ENCODE results near the gene PPP1R37.

PPP1R37 gene

GRCh38 chr19:45082170-45082569 lies 10.8 kb upstream of the PPP1R37 start:
- H3K27ac ChIP-seq (ENCODE audit: low read depth, low read length), result no peak overlapping the region
- H3K9ac ChIP-seq (ENCODE audit: low read depth, low read length), result no peak overlapping the region
- no peak overlapping the region for H3K4me3 ChIP-seq (ENCODE audit: low read depth, low read length)
- H3K9me3 ChIP-seq (ENCODE audit: control insufficient read depth, insufficient read depth, low read length), result no peaks in the 10 kb centered on the region
- H3K36me3 ChIP-seq (ENCODE audit: control insufficient read depth, insufficient read depth, low read length), result peaks cover 24% of the 10 kb centered on the region
- H3K4me1 ChIP-seq (ENCODE audit: control insufficient read depth, insufficient read depth, low read length), result peaks cover 28% of the 10 kb centered on the region
- H3K27me3 ChIP-seq (ENCODE audit: control insufficient read depth, insufficient read depth, low read length), result no peaks in the 10 kb centered on the region

DNA sequence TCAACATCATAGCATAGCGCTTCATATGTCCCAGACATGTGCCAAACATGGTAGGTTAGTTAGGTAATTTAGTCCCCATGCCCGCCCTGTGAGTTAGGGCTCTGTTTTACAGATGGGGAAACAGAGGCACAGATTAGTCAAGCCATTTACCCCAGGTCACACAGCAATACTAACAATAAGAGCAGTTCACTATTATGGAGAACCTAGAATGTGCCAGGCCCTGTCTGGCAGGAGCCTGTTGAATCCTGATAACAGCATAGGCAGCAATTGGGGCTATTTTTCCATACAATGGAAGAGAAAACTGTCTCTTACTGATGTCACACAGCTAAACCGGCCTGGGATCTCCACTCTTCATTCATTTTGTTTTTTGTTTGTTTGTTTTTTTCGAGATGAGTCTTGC lies 6.5 kb upstream of the PPP1R37 start:
- no peaks in the 10 kb centered on the region for H3K27me3 ChIP-seq (ENCODE audit: control insufficient read depth, insufficient read depth, low read length)
- H3K9ac ChIP-seq (ENCODE audit: low read depth, low read length), result no peak overlapping the region
- no peak overlapping the region for H3K27ac ChIP-seq (ENCODE audit: low read depth, low read length)
- H3K4me3 ChIP-seq (ENCODE audit: low read depth, low read length), result no peak overlapping the region
- H3K9me3 ChIP-seq (ENCODE audit: control insufficient read depth, insufficient read depth, low read length), result no peaks in the 10 kb centered on the region
- peaks cover 7% of the 10 kb centered on the region for H3K4me1 ChIP-seq (ENCODE audit: control insufficient read depth, insufficient read depth, low read length)
- H3K36me3 ChIP-seq (ENCODE audit: control insufficient read depth, insufficient read depth, low read length), result peaks cover 41% of the 10 kb centered on the region

- Histone ChIP-seq H3K4me3 (ENCODE audit: low read depth, low read length) (no peak overlapping the region), H3K4me1 (ENCODE audit: control insufficient read depth, insufficient read depth, low read length) (peaks cover 7% of the 10 kb centered on the region), H3K27me3 (ENCODE audit: control insufficient read depth, insufficient read depth, low read length) (no peaks in the 10 kb centered on the region), H3K27ac (ENCODE audit: low read depth, low read length) (no peak overlapping the region), H3K36me3 (ENCODE audit: control insufficient read depth, insufficient read depth, low read length) (peaks cover 31% of the 10 kb centered on the region), H3K9me3 (ENCODE audit: control insufficient read depth, insufficient read depth, low read length) (no peaks in the 10 kb centered on the region), H3K9ac (ENCODE audit: low read depth, low read length) (no peak overlapping the region)
Measured at GRCh38 chr19:45087531-45087930, 5.4 kb upstream of the PPP1R37 start.

DNA sequence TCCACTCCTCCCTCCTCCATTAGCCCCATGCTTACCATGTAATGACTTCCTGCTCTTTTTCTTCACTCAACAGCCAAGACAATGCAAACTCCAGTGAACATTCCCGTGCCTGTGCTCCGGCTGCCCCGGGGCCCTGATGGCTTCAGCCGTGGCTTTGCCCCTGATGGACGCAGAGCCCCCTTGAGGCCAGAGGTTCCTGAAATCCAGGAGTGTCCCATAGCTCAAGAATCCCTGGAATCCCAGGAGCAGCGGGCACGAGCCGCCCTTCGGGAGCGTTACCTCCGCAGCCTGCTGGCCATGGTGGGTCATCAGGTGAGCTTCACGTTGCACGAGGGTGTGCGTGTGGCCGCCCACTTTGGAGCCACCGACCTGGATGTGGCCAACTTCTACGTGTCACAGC lies 2.9 kb upstream of the PPP1R37 start:
- no peak overlapping the region for H3K9ac ChIP-seq (ENCODE audit: low read depth, low read length)
- H3K27me3 ChIP-seq (ENCODE audit: control insufficient read depth, insufficient read depth, low read length), result no peaks in the 10 kb centered on the region
- no peak overlapping the region for H3K4me3 ChIP-seq (ENCODE audit: low read depth, low read length)
- peaks cover 7% of the 10 kb centered on the region for H3K4me1 ChIP-seq (ENCODE audit: control insufficient read depth, insufficient read depth, low read length)
- H3K27ac ChIP-seq (ENCODE audit: low read depth, low read length), result no peak overlapping the region
- H3K36me3 ChIP-seq (ENCODE audit: control insufficient read depth, insufficient read depth, low read length), result peaks cover 29% of the 10 kb centered on the region
- H3K9me3 ChIP-seq (ENCODE audit: control insufficient read depth, insufficient read depth, low read length), result no peaks in the 10 kb centered on the region

GRCh38 chr19:45090606-45091005 lies 2.4 kb upstream of the PPP1R37 start:
- Histone ChIP-seq H3K9me3 (ENCODE audit: control insufficient read depth, insufficient read depth, low read length) (no peaks in the 10 kb centered on the region), H3K4me1 (ENCODE audit: control insufficient read depth, insufficient read depth, low read length) (peaks cover 7% of the 10 kb centered on the region), H3K36me3 (ENCODE audit: control insufficient read depth, insufficient read depth, low read length) (peaks cover 24% of the 10 kb centered on the region), H3K27me3 (ENCODE audit: control insufficient read depth, insufficient read depth, low read length) (no peaks in the 10 kb centered on the region), H3K9ac (ENCODE audit: low read depth, low read length) (no peak overlapping the region), H3K27ac (ENCODE audit: low read depth, low read length) (peak overlapping the region; percentile 78), H3K4me3 (ENCODE audit: low read depth, low read length) (peak overlapping the region; percentile 58; the same call in 1 of the 2 replicates)

- H3K4me3 ChIP-seq (ENCODE audit: low read depth, low read length), result peak overlapping the region; percentile 80
- no peaks in the 10 kb centered on the region for H3K9me3 ChIP-seq (ENCODE audit: control insufficient read depth, insufficient read depth, low read length)
- H3K4me1 ChIP-seq (ENCODE audit: control insufficient read depth, insufficient read depth, low read length), result peaks cover 7% of the 10 kb centered on the region
- H3K36me3 ChIP-seq (ENCODE audit: control insufficient read depth, insufficient read depth, low read length), result peaks cover 26% of the 10 kb centered on the region
- H3K27me3 ChIP-seq (ENCODE audit: control insufficient read depth, insufficient read depth, low read length), result no peaks in the 10 kb centered on the region
- H3K27ac ChIP-seq (ENCODE audit: low read depth, low read length), result peak overlapping the region; percentile 98
- H3K9ac ChIP-seq (ENCODE audit: low read depth, low read length), result peak overlapping the region; percentile 58
Measured at GRCh38 chr19:45091031-45091923, 1.7 kb upstream of the PPP1R37 start.

GRCh38 chr19:45094137-45094536 lies 1.2 kb downstream of the PPP1R37 start:
- H3K9me3 ChIP-seq (ENCODE audit: control insufficient read depth, insufficient read depth, low read length), result no peaks in the 10 kb centered on the region
- H3K9ac ChIP-seq (ENCODE audit: low read depth, low read length), result no peak overlapping the region
- H3K36me3 ChIP-seq (ENCODE audit: control insufficient read depth, insufficient read depth, low read length), result peaks cover 13% of the 10 kb centered on the region
- no peak overlapping the region for H3K27ac ChIP-seq (ENCODE audit: low read depth, low read length)
- no peaks in the 10 kb centered on the region for H3K27me3 ChIP-seq (ENCODE audit: control insufficient read depth, insufficient read depth, low read length)
- H3K4me1 ChIP-seq (ENCODE audit: control insufficient read depth, insufficient read depth, low read length), result peaks cover 22% of the 10 kb centered on the region
- H3K4me3 ChIP-seq (ENCODE audit: low read depth, low read length), result peak overlapping the region; percentile 80

DNA sequence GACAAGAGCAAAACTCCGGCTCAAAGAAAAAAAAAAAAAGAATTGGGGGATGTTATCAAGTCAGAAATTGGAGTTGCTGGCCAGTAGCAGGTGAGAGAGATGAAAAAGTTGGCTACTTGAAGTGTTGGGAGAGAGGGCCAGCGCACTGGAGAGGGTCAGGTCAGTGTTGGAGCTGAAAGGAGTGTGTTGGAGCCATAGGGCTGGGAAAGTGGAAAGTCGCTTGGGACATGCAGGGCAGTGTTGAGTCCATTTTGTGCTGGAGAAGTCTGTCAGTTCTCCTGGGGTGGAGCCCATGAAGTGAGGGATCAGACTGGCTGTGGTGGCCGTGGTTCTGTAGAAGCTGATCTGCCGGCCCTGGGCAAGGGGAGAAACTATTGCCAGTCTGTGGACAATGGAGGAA lies 1.7 kb downstream of the PPP1R37 start:
- Histone ChIP-seq H3K27me3 (ENCODE audit: control insufficient read depth, insufficient read depth, low read length) (no peaks in the 10 kb centered on the region), H3K4me3 (ENCODE audit: low read depth, low read length) (no peak overlapping the region), H3K36me3 (ENCODE audit: control insufficient read depth, insufficient read depth, low read length) (peaks cover 13% of the 10 kb centered on the region), H3K4me1 (ENCODE audit: control insufficient read depth, insufficient read depth, low read length) (peaks cover 25% of the 10 kb centered on the region), H3K9me3 (ENCODE audit: control insufficient read depth, insufficient read depth, low read length) (no peaks in the 10 kb centered on the region), H3K9ac (ENCODE audit: low read depth, low read length) (no peak overlapping the region), H3K27ac (ENCODE audit: low read depth, low read length) (no peak overlapping the region)

GRCh38 chr19:45095496-45096413 lies 2.8 kb downstream of the PPP1R37 start:
- H3K9me3 ChIP-seq (ENCODE audit: control insufficient read depth, insufficient read depth, low read length), result no peaks in the 10 kb centered on the region
- H3K36me3 ChIP-seq (ENCODE audit: control insufficient read depth, insufficient read depth, low read length), result peaks cover 5% of the 10 kb centered on the region; the same call in 1 of the 2 replicates
- peaks cover 25% of the 10 kb centered on the region for H3K4me1 ChIP-seq (ENCODE audit: control insufficient read depth, insufficient read depth, low read length)
- no peak overlapping the region for H3K9ac ChIP-seq (ENCODE audit: low read depth, low read length)
- H3K27ac ChIP-seq (ENCODE audit: low read depth, low read length), result no peak overlapping the region
- H3K4me3 ChIP-seq (ENCODE audit: low read depth, low read length), result no peak overlapping the region
- H3K27me3 ChIP-seq (ENCODE audit: control insufficient read depth, insufficient read depth, low read length), result no peaks in the 10 kb centered on the region

DNA sequence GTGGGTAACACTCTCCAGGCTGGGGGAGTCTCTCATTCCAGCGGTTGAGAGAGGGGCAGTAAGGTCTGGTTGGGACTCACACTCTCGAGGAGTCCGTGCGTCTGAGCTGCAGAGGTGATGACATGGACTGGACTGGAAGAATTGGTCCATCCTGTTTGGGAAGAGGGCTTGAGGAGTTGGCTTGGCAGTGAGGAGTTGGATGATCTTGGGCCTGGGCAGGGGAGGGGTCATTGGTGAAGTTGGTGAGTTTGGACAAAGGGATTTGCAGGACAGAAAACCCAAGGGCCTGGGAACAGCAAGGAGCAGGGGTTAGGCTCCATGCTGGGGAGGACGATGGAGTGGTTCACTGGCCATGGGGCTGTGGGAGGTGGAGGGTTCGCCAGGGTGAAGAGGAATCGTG lies 3.7 kb downstream of the PPP1R37 start:
- Histone ChIP-seq H3K27ac (ENCODE audit: low read depth, low read length) (no peak overlapping the region), H3K9ac (ENCODE audit: low read depth, low read length) (no peak overlapping the region), H3K4me1 (ENCODE audit: control insufficient read depth, insufficient read depth, low read length) (peaks cover 25% of the 10 kb centered on the region)

GRCh38 chr19:45097450-45097775 lies 4.4 kb downstream of the PPP1R37 start:
- Histone ChIP-seq H3K9me3 (ENCODE audit: control insufficient read depth, insufficient read depth, low read length) (no peaks in the 10 kb centered on the region), H3K4me3 (ENCODE audit: low read depth, low read length) (no peak overlapping the region), H3K9ac (ENCODE audit: low read depth, low read length) (no peak overlapping the region), H3K4me1 (ENCODE audit: control insufficient read depth, insufficient read depth, low read length) (peaks cover 25% of the 10 kb centered on the region), H3K27me3 (ENCODE audit: control insufficient read depth, insufficient read depth, low read length) (no peaks in the 10 kb centered on the region), H3K36me3 (ENCODE audit: control insufficient read depth, insufficient read depth, low read length) (0 out of 2 replicates have a peak, but pooled peaks cover 3% of the 10 kb centered on the region), H3K27ac (ENCODE audit: low read depth, low read length) (no peak overlapping the region)

More for the DNA sequence above, 3.7 kb downstream of the PPP1R37 start:
- H3K27me3 ChIP-seq (ENCODE audit: control insufficient read depth, insufficient read depth, low read length), result no peaks in the 10 kb centered on the region
- H3K9me3 ChIP-seq (ENCODE audit: control insufficient read depth, insufficient read depth, low read length), result no peaks in the 10 kb centered on the region
- 0 out of 2 replicates have a peak, but pooled peaks cover 3% of the 10 kb centered on the region for H3K36me3 ChIP-seq (ENCODE audit: control insufficient read depth, insufficient read depth, low read length)
- no peak overlapping the region for H3K4me3 ChIP-seq (ENCODE audit: low read depth, low read length)

Data from HUES48 (cell line).